ENCODE measurements around the gene KIFC3.
A peak's percentile ranks its signal among the peaks of the same experiment; 100 is the strongest.
"Not testable (repeated sequence)": the region's sequence is repeated elsewhere in the genome, so short reads cannot be mapped to it uniquely, and the experiment has no call there.

Gene KIFC3, protein sequence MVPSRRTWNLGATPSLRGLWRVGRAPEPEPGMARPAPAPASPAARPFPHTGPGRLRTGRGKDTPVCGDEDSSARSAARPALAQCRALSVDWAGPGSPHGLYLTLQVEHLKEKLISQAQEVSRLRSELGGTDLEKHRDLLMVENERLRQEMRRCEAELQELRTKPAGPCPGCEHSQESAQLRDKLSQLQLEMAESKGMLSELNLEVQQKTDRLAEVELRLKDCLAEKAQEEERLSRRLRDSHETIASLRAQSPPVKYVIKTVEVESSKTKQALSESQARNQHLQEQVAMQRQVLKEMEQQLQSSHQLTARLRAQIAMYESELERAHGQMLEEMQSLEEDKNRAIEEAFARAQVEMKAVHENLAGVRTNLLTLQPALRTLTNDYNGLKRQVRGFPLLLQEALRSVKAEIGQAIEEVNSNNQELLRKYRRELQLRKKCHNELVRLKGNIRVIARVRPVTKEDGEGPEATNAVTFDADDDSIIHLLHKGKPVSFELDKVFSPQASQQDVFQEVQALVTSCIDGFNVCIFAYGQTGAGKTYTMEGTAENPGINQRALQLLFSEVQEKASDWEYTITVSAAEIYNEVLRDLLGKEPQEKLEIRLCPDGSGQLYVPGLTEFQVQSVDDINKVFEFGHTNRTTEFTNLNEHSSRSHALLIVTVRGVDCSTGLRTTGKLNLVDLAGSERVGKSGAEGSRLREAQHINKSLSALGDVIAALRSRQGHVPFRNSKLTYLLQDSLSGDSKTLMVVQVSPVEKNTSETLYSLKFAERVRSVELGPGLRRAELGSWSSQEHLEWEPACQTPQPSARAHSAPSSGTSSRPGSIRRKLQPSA

DNA sequence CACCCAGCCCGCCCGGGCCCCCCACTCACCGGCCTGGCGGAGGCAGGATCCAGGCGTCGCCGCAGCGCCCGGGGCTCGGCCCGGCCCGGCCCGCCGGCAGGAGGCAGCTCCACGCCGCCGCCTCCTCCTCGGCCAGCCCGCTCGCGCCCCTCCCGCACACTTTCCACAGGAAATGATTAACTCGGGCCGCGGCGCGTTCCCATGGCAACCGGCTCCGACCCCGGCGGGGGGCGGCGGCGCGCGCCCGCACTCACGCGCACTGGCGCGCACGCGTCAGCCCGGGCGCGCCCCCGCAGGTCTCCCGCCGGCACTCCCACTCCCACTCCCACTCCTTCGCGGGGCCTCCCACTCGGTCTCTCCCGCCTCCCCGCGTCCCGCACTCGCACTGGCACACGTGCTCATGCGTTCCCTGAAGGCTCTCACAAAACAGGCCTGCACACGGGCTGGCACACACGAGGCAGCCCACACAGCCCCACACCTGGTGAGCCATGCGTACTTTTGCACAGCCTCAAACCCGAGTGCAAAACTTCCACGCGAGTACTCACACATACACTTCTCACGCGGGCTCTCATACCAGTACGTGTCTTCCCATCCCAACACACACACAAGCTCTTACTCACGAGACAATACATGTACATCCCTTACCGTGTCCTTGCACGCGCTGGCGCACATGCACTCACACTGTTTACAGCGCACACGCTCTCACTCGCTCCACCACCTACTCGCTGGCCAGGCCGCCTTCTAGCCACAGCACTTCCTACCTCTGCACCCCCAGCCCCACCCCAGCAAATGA, at the start of gene KIFC3:
KIFC3 (minus strand) TSS at position 151 of the 793 bp plus-strand sequence. CDS start 4,248 bp downstream, outside the sequence.
- no peak for DNase-seq

DNA sequence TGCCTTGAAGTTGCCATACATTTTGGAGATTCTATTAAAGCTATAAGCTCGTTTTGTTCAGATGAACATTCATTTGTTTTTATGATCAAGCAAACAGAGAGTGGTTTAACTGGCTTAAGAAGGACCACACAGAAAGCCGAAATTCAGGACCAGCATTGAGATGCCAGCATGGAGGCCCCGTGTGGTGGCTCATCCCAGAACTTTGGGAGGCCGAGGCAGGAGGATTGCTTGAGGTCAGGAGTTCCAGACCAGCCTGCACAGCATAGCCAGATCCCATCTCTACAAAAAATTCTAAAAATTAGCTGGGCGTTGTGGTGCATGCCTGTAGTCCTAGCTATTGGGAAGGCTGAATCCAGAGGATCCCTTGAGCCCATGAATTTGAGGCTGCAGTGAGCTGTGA, 45.9 kb upstream of the KIFC3 start:
- DNase-seq: no peak

DNA sequence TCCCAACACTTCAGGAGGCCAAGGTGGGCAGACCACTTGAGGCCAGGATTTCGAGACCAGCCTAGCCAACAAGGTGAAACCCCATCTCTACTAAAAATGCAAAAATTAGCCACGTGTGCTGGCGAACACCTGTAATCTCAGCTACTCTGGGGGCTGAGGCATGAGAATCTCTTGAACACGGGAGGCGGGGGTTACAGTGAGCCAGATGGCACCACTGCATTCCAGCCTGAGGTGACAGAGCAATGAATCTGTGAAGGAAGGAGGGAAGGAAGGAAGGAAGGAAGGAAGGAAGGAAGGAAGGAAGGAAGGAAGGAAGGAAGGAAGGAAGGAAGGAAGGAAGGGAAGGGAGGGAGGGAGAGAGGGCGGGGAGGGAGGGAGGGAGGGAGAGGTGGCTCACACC, 44.6 kb upstream of the KIFC3 start:
- not testable (repeated sequence) for DNase-seq

DNA sequence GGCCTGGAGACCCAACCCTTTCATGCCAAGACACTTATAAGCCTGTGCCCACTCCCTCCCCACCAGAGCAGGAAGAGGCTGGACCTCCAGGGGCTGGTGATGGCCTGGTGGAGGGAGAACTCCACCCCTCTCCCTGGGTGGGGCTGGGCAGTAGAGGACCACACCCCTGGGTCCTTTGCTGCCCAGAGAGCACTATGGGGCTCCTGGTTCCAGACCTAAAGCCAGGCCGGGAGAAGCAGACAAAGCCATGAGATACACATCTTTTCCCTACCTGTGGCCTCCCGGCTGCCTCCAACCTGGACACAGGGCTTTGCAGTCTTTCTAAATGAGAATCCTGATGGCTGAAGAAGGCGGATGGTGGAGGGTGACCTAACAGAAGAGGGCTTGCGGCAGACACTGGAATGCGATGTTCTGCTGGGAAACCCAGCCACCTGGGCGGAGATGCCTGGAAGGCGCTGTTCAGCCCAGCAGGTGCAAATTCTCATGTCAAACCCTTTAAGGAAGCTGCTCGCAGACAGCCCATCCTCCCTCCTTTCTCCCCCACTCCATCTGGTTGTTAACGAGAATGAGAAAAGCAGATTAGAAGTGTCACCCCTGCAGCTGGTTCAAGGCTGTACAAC, 43.9 kb upstream of the KIFC3 start:
- peak; percentile 30 for DNase-seq

DNA sequence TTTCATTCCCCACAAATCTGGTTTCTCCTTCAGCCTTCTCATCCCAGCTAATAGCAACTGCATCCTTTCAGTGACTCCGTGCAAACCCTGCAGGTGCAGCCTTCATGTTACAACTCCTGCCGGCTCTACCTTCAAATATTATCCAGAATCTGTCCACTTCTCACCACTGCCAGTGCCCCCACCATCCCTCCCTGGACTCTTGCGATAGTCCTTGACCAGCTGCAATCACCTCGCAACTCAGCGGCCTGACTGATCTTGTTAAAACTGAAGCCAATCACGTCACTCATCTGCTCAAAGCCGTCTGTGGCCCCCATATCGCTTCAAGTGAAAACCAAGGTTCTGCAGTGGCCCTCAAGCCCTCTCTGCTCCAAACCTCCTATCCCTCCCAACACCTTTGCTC, 42.8 kb upstream of the KIFC3 start:
- no peak for DNase-seq

DNA sequence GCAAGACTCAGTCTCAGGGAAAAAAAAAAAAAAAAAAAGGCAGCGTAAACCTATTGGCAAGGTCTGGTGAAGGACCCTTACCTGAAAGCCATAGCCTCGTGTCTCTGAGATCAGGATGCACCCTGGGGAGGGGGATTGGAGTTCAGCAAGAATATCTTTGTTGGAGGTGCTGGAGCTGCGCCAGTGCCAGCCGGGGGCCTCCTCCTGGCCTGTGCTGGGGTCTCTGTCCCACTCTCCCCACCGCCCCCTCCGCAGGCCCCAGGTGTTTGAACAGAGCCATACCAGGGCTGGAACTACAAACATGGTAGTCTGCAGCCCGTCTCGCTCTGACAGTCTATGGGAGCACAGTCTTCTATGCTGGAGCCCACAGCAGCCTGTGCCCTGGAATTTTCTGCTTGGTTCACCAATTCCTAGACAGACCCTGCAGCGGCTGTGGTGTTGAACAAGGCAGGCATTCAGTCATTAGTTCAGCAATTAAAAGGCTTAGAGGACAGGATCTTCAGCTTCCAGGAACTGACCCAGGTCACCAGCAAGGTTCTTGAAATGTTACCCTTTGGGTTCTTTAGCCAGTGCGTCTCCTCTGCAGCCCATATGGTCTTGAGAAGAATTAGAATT, 42.2 kb upstream of the KIFC3 start:
- no peak for DNase-seq

DNA sequence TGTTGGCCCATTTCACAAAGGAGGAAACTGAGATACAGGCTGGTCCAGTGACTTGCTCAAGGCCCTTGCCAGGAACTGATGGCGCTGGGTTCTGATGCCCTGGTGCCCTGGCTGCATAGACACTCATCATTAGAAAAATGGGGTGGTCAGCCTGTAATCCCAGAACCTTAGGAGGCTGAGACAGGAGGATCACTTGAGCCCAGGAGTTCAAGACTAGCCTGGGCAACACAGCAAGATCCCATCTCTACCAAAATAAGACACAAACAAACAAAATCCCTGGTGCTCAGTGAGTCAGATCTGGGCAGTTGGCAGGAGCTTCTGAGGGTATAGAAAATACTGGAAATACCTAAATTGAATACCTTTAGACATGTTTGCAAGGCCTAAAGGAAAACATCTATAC, 41.1 kb upstream of the KIFC3 start:
- no peak for DNase-seq

DNA sequence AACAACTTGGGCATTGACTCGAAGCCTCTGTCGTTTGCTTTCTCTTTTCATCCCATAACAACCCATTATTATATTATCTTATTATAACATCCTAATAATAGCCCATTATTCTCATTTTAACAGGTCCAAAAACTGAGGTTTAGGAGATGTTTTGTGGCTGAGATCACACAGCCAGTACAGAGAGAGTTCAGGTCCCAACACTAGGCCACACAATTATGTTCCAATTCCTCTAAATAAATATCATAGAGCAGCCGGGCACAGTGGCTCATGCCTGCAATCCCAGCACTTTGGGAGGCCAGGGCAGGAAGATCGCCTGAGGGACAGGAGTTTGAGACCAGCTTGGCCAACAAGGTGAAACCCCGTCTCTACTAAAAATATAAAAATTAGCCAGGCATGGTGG, 40.3 kb upstream of the KIFC3 start:
- no peak for DNase-seq

DNA sequence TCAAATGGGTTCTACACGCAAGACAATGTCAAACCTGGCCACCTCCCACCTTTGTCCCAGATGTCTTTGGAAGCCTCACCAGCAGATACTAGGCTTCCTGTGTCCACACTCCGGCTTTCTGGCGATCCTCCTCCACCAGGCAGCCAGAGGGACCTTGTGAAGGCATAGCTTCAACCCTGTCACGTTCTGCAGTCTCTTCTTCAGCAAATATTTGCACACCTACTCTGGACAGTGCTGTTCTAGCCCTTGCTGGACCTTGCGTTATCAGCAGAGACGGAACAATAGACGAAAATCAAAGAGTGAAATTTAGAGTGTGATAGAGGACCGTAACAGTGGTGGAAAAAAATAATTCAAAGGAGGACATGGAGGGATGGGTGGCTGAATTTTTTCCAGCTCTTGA, 38.5 kb upstream of the KIFC3 start:
- DNase-seq: no peak

DNA sequence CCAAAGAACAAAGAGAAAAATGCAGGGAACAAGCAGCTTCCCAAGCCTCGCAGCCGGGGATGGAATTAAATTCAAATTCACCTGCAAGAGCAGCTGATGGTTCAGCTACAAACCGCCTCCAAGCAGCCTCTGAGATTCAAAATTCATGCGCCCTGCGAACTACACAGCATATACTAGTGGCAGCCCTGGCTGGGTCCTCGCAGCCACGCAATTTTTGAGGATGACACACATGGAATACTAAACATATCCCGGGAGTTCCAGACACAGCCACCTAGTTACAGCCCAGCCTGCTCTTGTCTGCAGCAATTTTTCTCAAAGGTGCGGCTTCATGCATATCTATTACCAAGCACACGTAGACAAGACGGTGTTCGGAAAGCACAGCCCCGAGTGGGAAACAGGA, 35.9 kb upstream of the KIFC3 start:
- no peak for DNase-seq

DNA sequence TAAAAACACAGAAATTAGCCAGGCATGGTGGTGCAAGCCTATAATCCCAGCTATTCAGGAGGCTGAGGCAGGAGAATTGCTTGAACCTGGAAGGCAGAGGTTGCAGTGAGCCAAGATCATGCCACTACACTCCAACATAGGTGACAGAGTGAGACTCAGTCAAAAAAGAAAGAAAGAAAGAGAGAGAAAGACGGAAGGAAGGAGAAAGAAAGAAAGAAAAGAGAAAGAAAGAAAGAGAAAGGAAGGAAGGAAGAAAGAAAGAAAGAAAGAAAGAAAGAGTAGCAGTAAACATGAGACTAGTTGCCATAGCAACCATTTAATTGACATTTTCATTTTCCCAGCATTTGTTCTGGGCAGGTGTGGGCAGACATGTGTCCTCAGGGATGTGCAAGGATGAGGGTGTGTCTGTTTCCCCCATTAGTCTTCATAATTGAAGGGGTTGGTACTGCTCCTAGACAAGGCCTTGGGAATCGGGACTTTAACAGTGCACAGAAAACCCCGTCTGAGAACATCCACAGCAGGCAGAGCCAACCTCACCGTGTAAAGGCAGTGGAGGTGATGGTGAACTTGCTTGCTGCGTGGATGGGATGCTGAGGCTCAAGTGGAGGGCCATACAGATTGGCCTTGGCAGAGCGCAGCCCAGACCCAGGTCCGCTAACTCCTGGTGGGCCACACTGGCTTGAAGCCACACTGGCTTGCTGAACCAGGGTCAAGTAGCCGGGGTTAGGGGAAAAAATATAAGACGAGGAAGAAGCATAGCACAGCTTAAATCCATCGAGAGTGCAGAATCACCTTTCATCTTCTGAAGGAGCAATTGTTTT, 35.2 kb upstream of the KIFC3 start:
- DNase-seq: no peak

DNA sequence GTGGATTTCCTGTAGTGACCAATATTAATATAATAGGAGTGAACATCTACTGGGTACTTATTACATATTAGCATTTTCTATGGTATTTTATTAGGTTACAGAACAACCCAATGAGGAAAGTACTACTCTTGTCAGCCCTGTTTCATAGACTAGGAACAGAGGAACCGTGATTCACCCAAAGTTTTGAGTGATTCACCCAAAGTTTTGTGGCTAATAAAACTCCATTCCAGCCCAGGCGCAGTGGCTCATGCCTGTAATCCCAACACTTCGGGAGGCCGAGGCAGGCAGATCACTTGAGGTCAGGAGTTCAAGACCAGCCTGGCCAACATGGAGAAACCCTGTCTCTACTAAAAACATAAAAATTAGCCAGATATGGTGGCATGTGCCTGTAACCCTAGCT, 33.1 kb upstream of the KIFC3 start:
- not testable (repeated sequence) for DNase-seq

DNA sequence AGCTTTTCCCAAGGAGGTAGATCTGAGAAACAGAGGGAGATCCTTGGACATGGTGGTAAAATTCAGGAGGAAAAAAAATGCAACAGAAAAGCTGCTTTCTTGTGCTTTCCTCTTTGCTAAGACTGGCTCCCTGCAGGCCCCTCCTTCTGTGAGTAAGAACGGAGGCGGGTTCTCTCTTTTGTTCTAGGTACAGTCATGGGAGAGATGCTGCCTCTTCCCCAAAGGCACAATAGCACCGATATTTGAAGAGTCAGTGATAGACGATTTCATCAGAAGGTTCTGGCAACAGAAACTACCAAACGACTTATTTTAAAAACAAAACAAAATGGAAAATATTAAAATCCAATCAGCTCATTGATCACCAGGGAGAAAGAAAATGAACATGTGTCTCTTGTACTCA, 32.6 kb upstream of the KIFC3 start:
- DNase-seq: no peak

DNA sequence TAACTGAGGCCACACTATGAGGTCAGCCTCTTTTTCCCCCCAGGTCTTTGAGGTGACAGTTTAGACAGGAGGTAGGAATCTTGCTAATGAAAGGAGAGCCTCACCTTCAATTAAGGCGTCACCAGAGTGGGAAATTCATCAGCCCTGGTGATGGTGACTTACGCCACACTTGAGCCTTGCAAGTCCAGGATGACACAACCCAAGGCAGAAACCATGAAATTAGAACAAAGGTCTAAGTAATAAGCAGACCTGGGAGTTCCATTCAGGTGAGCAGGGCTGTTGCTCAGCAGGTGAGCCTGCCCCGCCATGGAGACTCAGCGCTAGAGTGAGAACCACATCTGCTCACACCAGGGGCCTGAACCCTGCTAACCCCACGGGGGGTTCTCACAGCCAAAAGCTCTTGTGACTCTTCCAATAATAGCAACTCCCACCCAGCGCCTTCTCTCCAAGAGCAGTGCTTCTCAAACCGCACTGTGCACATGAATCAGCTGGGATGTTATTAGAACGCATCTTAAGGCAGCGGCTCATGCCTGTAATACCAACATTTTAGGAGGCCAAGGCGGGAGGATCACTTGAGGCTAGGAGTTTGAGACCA, 28.7 kb upstream of the KIFC3 start:
- no peak for DNase-seq

DNA sequence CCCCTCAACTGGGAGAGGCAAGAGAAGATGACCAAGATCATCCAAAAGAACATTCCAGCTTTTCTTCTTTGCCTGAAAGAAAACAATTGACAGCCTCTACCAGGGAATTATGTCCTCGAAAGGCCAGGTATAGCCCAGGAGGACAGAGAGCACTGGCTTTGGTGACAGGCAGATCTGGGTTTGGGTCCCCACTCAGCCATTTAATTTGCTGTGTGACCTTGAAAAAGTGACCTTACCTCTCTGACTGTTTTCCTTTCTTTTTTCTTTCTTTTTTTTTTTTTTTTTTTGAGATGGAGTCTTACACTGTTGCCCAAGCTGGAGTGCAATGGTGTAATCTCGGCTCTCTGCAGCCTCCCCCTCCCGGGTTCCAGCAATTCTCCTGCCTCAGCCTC, 27.7 kb upstream of the KIFC3 start:
- DNase-seq: no peak

DNA sequence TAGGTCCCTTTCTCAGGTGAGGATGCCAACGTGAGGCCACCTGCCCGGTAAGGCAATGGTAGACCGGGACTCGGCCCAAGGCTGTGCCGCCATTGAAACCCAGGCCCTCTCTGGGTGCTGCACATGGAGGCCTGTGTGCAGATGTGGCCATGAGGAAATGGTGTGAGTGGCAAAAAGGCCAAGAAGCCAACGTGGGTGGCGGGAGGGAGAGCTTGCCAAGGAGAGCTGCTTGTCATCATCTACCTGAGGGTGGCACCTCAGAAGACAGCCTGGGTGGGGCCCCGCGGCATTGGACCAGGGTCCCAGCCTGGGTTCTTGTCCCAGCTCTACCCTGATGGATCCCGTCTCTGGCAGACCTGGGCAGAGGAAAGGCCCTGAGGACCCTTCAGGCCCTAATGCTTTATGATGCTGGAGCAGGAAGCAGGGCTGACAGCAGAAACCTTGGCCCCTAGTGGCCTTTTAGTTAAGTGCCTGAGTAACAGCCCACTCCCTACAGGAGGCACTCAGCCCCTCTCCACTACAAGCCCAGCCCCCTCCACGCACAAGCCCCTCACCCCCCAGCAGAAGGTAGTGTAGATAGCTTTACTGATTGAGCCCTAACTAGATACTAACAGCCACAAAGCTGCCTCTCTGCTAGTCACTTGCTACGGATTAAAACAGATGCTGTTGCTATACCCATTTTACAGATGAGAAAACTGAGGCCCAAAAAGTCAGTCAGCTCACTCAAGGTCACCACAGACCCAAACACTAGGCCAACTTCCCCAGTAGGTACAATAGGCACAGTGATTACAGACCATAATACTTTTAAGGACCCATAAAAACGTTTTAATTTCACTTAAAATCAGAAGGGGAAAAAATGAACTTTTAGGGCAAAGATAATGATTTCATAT, 26.2 kb upstream of the KIFC3 start:
- DNase-seq: no peak

DNA sequence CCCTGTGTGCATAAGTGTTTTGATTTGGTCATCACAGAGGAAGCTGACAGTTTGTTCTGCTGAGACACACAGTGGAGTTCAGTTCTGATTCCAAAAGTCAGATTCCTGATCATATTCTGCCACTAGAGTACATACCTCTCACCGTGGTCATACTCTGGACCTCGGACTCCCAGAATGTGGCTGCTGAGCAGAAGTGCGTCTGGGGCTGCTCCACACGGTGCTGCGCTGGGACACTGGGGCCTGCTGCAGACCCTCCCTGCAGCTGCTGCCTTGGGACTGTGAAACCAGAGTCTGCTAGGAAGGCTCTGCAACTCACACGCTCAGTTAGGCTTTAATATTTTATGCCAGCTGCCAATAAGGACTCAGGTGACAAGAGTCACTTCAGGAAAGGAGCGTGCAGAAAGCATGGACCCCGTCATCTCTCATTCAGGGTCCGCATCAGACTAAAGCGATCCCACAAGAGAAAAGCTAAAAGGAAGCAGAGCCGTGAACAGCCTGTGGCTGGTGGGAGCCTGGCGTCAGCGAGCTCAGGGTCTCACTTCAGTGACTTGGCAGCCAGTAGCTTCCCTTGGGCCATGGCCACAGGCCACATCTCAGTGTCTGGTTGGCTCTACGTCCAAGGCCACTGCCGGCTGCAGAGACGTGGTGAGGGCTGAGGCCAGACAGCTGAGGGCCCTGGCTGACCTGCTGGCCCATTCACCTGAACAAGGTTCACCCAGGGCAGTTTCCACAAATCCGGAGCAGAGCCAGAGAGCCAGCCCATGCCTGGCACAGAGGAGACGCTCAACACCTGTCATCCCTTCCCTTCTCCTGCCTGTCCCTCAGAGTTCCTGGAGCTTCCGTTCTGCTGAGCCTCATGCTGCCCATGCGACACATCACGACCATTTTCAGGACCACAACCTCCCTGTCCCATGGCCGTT, 24.7 kb upstream of the KIFC3 start:
- DNase-seq: no peak

DNA sequence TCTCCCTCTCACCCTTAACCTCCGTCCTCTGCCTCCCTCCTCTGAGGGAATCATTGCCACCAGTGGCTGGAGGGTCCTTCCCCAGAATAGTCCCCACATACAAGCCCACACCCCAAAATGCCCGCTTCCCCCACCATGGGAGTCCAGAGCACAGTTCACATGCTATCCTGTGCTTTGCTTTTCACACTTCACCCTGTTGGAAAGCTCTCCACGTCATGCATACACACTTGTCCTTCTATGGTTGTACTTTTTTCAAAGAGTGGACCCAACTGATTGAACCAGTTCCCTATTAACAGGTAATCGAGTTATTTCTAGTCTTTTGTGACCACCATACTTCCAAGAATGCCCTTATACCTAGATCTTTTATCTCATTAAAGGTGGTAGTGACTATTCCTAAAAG, 23.8 kb upstream of the KIFC3 start:
- DNase-seq: no peak
